MM.1S (cell line): ENCODE measurements around the gene KRT9.

Source experiments
- DNase-seq: peaks from one replicate; pipeline ENCODE4 v3.0.0-alpha.2; 2015
- H2AFZ ChIP-seq: fragments of 300-600 bp; sonication (generic); 2 replicates; pipeline ENCODE4 v1.6.0; 2016; ENCODE audit warnings: antibody characterized with exemption, low read length
- H3F3A ChIP-seq: fragments of 300-600 bp; sonication (generic); 2 replicates; pipeline ENCODE4 v1.6.1; 2016; ENCODE audit warnings: mild to moderate bottlenecking, antibody characterized with exemption, low read length, moderate library complexity, mixed read lengths; ENCODE audit not compliant: insufficient read depth
- H3K27ac ChIP-seq: fragments of 300-600 bp; sonication (generic); 2 replicates; pipeline ENCODE4 v1.5.1; 2016; ENCODE audit warnings: mild to moderate bottlenecking, low read length
- H3K27me3 ChIP-seq: fragments of 300-600 bp; sonication (generic); replicated peaks from 2 replicates; pipeline ENCODE4 v1.6.0; 2016; ENCODE audit warnings: low read length; ENCODE audit not compliant: insufficient read depth
- H3K36me3 ChIP-seq: fragments of 300-600 bp; sonication (generic); replicated peaks from 2 replicates; pipeline ENCODE4 v1.6.1; 2016; ENCODE audit warnings: mild to moderate bottlenecking, low read length, mixed read lengths; ENCODE audit not compliant: insufficient read depth
- H3K4me1 ChIP-seq: fragments of 300-600 bp; sonication (generic); 2 replicates; pipeline ENCODE4 v1.6.1; 2016; ENCODE audit warnings: low read length, mixed read lengths
- H3K4me2 ChIP-seq: fragments of 300-600 bp; sonication (generic); 2 replicates; pipeline ENCODE4 v1.6.0; 2016; ENCODE audit warnings: low read depth, low read length
- H3K4me3 ChIP-seq: fragments of 300-600 bp; sonication (generic); 2 replicates; pipeline ENCODE4 v1.5.1; 2016; ENCODE audit warnings: low read length, mixed read lengths
- H3K79me2 ChIP-seq: fragments of 300-600 bp; sonication (generic); 2 replicates; pipeline ENCODE4 v1.6.1; 2016; ENCODE audit warnings: mixed run types, low read length, mixed read lengths
- H3K9ac ChIP-seq: fragments of 300-600 bp; sonication (generic); 2 replicates; pipeline ENCODE4 v1.6.1; 2016; ENCODE audit warnings: low read length, mixed read lengths
- H3K9me2 ChIP-seq: fragments of 300-600 bp; sonication (generic); replicated peaks from 2 replicates; pipeline ENCODE4 v1.6.1; 2016; ENCODE audit warnings: mild to moderate bottlenecking, low read length, mixed read lengths; ENCODE audit not compliant: insufficient read depth
- H3K9me3 ChIP-seq: fragments of 300-600 bp; sonication (generic); replicated peaks from 2 replicates; pipeline ENCODE4 v1.6.1; 2016; ENCODE audit warnings: mild to moderate bottlenecking, low read length, mixed read lengths; ENCODE audit not compliant: insufficient read depth
- H4K20me1 ChIP-seq: fragments of 300-600 bp; sonication (generic); 2 replicates; pipeline ENCODE4 v1.6.1; 2016; ENCODE audit warnings: mild to moderate bottlenecking, low read length, moderate library complexity, mixed read lengths; ENCODE audit not compliant: insufficient read depth
- CTCF ChIP-seq: fragments of 300-600 bp; sonication (generic); IDR thresholded peaks from 2 replicates; pipeline ENCODE4 v1.5.1; 2016; ENCODE audit warnings: antibody characterized with exemption, low read length, mixed read lengths
- EZH2 ChIP-seq: fragments of 300-600 bp; sonication (generic); optimal IDR thresholded peaks from 2 replicates; pipeline ENCODE3; 2017; ENCODE audit warnings: low read depth, mild to moderate bottlenecking, antibody characterized with exemption, low read length, mixed read lengths
- EZH2phosphoT487 ChIP-seq: fragments of 300-600 bp; sonication (generic); IDR thresholded peaks from 2 replicates; pipeline ENCODE4 v1.6.1; 2018; ENCODE audit warnings: antibody characterized with exemption, low read length

The KRT9 gene

DNA sequence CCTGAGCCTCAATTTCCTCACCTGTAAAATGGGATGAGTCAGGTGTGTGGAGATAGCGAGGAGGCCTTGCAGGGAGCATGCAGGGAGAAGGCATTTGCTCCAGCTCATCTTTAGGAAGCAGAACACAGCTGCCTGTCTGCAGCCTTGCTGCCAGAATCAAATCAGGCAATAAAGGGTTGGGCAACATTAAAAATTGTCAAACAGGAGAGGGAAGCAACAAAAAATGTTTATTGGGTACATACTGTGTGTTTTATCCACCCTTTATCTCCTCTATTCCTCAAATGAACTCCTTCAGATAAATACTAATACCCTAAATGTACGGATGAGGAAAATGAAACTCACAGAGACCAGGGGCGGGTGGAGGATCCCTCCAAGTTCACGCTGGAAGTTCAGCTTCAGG is 28.5 kb upstream of the KRT9 start:
- no peak overlapping the region for H3K27ac ChIP-seq

GRCh38 chr17:41599680-41600079 is 27.8 kb upstream of the KRT9 start:
- Histone ChIP-seq H3K36me3 (no peaks in the 10 kb centered on the region), H3K9me3 (no peaks in the 10 kb centered on the region), H4K20me1 (no peaks in the 10 kb centered on the region), H3K4me2 (no peak overlapping the region), H3F3A (no peaks in the 10 kb centered on the region), H2AFZ (no peak overlapping the region), H3K9ac (no peak overlapping the region), H3K27ac (no peak overlapping the region), H3K4me1 (no peaks in the 10 kb centered on the region), H3K9me2 (no peaks in the 10 kb centered on the region), H3K4me3 (no peak overlapping the region), H3K79me2 (no peaks in the 10 kb centered on the region), H3K27me3 (no peaks in the 10 kb centered on the region)
- TF ChIP-seq EZH2phosphoT487 (no peak), EZH2 (no peak), CTCF (no peak)
- no peak for DNase-seq

More for the DNA sequence above, 28.5 kb upstream of the KRT9 start:
- Histone ChIP-seq H4K20me1 (no peaks in the 10 kb centered on the region), H3K4me3 (no peak overlapping the region), H3F3A (no peaks in the 10 kb centered on the region), H2AFZ (no peak overlapping the region), H3K4me2 (no peak overlapping the region), H3K9me2 (no peaks in the 10 kb centered on the region), H3K79me2 (no peaks in the 10 kb centered on the region), H3K27me3 (no peaks in the 10 kb centered on the region), H3K9ac (no peak overlapping the region), H3K9me3 (no peaks in the 10 kb centered on the region), H3K4me1 (no peaks in the 10 kb centered on the region), H3K36me3 (no peaks in the 10 kb centered on the region)
- TF ChIP-seq EZH2phosphoT487 (no peak), CTCF (no peak), EZH2 (no peak)
- no peak for DNase-seq

DNA sequence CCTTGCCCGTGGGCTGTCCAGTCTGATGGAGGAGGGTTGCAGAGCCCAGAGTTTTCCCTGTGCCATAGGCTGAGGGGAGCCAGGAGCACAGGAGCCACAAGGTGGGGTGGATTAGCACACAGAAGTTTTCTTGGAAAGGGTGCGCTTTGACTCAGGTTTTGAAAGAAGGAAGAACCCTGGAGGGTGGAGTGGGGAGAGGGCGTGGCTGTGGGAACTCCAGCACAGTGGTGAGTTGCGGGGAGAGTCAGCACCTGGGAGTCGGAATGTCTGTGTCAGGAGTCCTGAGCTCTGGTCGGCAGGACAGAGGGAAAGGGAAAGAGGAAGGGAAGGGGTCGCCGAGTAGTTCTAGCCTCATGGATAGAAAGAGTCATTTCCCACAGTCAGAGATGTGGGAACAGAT is 23.7 kb upstream of the KRT9 start:
- Histone ChIP-seq H3K9ac (no peak overlapping the region), H3K79me2 (no peaks in the 10 kb centered on the region), H2AFZ (no peak overlapping the region), H3K4me2 (no peak overlapping the region), H3K27me3 (peaks cover 6% of the 10 kb centered on the region; the same call in 1 of the 2 replicates), H3K4me1 (no peaks in the 10 kb centered on the region), H3K9me3 (no peaks in the 10 kb centered on the region), H3K27ac (no peak overlapping the region), H3K36me3 (no peaks in the 10 kb centered on the region), H3K4me3 (no peak overlapping the region), H3K9me2 (no peaks in the 10 kb centered on the region), H4K20me1 (no peaks in the 10 kb centered on the region), H3F3A (no peaks in the 10 kb centered on the region)
- TF ChIP-seq EZH2 = no peak
- no peak for TF ChIP-seq CTCF
- no peak for TF ChIP-seq EZH2phosphoT487
- no peak for DNase-seq
